ENCODE results near the gene UVRAG. TPM values are rescaled to one million over a fixed set of nuclear protein-coding genes. Genes with fewer than 3 reads are reported as not detected.

The UVRAG gene
- total RNA-seq, 1 donor from 2014 or later = 45.2 TPM

DNA sequence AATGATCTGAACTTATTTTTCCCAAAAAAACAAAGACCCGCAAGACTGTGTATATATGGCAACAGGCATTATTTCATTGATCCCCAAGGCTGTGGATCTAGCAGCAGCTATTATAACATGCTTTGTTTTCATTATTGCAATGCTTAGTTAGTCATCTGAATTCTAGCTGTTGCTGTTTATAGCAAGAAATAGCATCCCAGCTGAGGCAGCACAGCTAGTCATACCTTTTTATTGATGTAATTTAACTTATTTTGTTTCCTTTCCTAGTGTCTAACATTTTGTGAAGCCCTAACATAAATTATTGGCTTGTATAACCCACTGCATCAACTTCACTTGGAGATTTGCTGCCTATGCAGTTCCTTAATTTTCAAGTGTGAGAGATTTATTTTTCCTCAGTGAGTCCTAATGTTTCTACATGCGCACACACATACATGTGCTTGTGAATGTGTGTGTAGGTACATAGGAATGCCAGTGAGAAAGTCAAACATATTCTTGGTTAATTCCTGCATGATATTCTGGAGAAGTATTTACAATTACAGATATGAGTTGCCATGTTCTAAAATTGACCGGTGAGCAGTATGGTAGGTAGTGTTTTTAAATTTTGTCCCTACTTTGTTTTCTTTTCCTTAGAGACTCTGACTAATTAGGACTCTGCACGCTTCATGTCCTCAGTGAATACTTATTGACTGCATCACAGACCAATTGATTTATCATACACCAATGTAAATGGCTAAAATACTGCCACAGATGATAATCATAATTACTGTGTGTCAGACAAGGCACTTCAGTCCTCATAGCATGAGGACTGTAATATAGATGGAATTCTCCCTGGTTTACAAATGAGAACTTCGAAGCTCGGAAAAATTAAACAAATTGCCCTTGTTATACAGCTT is 272.0 kb downstream of the UVRAG start:
- Histone ChIP-seq H3K36me3 (no peaks in the 10 kb centered on the region), H3K27ac (no peak overlapping the region), H3K4me1 (peaks cover 0 to 17% of the 10 kb centered on the region in 2 donors), H3K4me3 (no peak overlapping the region), H3K9me3 (peaks cover 0 to 9% of the 10 kb centered on the region in 2 donors), H3K27me3 (no peaks in the 10 kb centered on the region)
- intact Hi-C loops (cut with DNase I) = no loop called here
- TF ChIP-seq CTCF (IDR thresholded peaks at IDR 0.05) = no peak
- DNase-seq (ENCODE audit: low spot score in 2 of 2) = no peak

- DNase-seq (ENCODE audit: low spot score in 2 of 2) = no peak
- Histone ChIP-seq H3K27me3 (no peaks in the 10 kb centered on the region), H3K4me3 (no peak overlapping the region), H3K4me1 (peaks cover 0 to 17% of the 10 kb centered on the region in 2 donors), H3K9me3 (peaks cover 0 to 9% of the 10 kb centered on the region in 2 donors), H3K36me3 (no peaks in the 10 kb centered on the region), H3K27ac (no peak overlapping the region)
- no peak for TF ChIP-seq CTCF (IDR thresholded peaks at IDR 0.05)
- intact Hi-C loops (cut with DNase I) = no loop called here
Observed at GRCh38 chr11:76087749-76088148, 272.7 kb downstream of the UVRAG start.

DNA sequence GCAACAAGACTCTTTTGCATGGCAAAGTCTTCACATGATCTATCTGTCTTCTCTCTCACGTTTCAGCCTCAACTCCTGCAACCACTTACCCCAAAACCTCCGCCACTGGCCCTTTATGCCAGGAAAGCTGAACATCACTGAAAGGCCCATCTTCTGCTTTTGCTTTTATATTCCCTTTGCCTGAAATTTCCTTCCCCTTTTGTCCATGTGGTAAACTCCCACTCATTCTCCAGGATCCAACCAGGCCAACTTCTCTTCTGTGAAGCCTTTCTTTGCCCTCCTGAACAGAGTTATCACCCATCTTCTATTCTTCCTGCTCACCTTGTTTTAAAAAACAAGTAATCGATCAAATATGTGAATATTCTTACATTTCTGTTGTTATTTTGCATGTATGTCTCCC is 273.5 kb downstream of the UVRAG start:
- no peak for TF ChIP-seq CTCF (IDR thresholded peaks at IDR 0.05)
- intact Hi-C loops (cut with DNase I) = no loop called here
- H3K27ac ChIP-seq = no peak overlapping the region

GRCh38 chr11:76090174-76090573 is 275.2 kb downstream of the UVRAG start:
- TF ChIP-seq CTCF (IDR thresholded peaks at IDR 0.05) = no peak
- H3K9me3 ChIP-seq = peaks cover 0 to 9% of the 10 kb centered on the region in 2 donors
- peaks cover 0 to 10% of the 10 kb centered on the region in 2 donors for H3K4me1 ChIP-seq
- intact Hi-C loops (cut with DNase I) = no loop called here
- H3K27ac ChIP-seq = no peak overlapping the region
- H3K27me3 ChIP-seq = no peaks in the 10 kb centered on the region
- DNase-seq (ENCODE audit: low spot score in 2 of 2) = no peak
- no peak overlapping the region for H3K4me3 ChIP-seq
- H3K36me3 ChIP-seq = no peaks in the 10 kb centered on the region

More for the DNA sequence above, 273.5 kb downstream of the UVRAG start:
- Histone ChIP-seq H3K4me3 (no peak overlapping the region), H3K36me3 (no peaks in the 10 kb centered on the region), H3K9me3 (peaks cover 0 to 9% of the 10 kb centered on the region in 2 donors), H3K4me1 (peaks cover 0 to 11% of the 10 kb centered on the region in 2 donors), H3K27me3 (no peaks in the 10 kb centered on the region)
- DNase-seq (ENCODE audit: low spot score in 2 of 2) = no peak

GRCh38 chr11:76090821-76091220 is 275.8 kb downstream of the UVRAG start:
- no peak overlapping the region for H3K27ac ChIP-seq
- intact Hi-C loops (cut with DNase I) = no loop called here
- H3K9me3 ChIP-seq = peaks cover 0 to 9% of the 10 kb centered on the region in 2 donors
- H3K27me3 ChIP-seq = no peaks in the 10 kb centered on the region
- H3K4me3 ChIP-seq = no peak overlapping the region
- no peak for TF ChIP-seq CTCF (IDR thresholded peaks at IDR 0.05)
- DNase-seq (ENCODE audit: low spot score in 2 of 2) = no peak
- H3K36me3 ChIP-seq = no peaks in the 10 kb centered on the region
- H3K4me1 ChIP-seq = peaks cover 0 to 10% of the 10 kb centered on the region in 2 donors

Measured in ascending aorta (tissue), 2 donors.